ENCODE results near the gene MRPS10.

GRCh38 chr6:42185597-42185996, 32.1 kb downstream of the MRPS10 start:
- TF ChIP-seq CTCF (IDR thresholded peaks at IDR 0.05; ENCODE audit: low read depth, low read length) (no peak), POLR2A (IDR thresholded peaks at IDR 0.05; ENCODE audit: extremely low read depth, insufficient read length) (no peak), MAX (IDR thresholded peaks at IDR 0.05; ENCODE audit: low read depth, low read length) (no peak), MYC (IDR thresholded peaks at IDR 0.05; ENCODE audit: low read depth, low read length) (no peak)
